ENCODE results near the gene ADAT1. TPM values are rescaled to one million over a fixed set of nuclear protein-coding genes. Genes with fewer than 3 reads are reported as not detected.

ADAT1 gene
- total and polyA plus RNA-seq, 2 of the 13 experiments (the other 11 are each of a cell fraction or from before 2014, with no cell fraction given), result 18.4 to 40.8 TPM

GRCh38 chr16:75647492-75648264, 24.6 kb upstream of the ADAT1 start, which contains the start of the genes KARS1 and TERF2IP (continued):
- TF ChIP-seq BORCS8-MEF2B (CRISPR knock-in tag; IDR thresholded peaks at IDR 0.05) (peak; percentile 50; the same call in 1 of the 2 replicates), RBM22 (optimal IDR thresholded peaks at IDR 0.05; ENCODE audit: low read length) (peak; percentile 78), ZKSCAN8 (CRISPR knock-in tag; IDR thresholded peaks at IDR 0.05; ENCODE audit: borderline replicate concordance) (no peak; the same call in 1 of the 2 replicates), ZNF674 (CRISPR knock-in tag; IDR thresholded peaks at IDR 0.05; ENCODE audit: low read depth) (no peak), SKI (IDR thresholded peaks at IDR 0.05; ENCODE audit: partially characterized antibody) (peak; percentile 39), NCOA2 (CRISPR knock-in tag; IDR thresholded peaks at IDR 0.05) (peak; percentile 50; the same call in 1 of the 2 replicates), SNRNP70 (IDR thresholded peaks at IDR 0.05; ENCODE audit: low read depth, low read length) (no peak), IKZF5 (CRISPR knock-in tag; IDR thresholded peaks at IDR 0.05) (peak; percentile 93), MLX (CRISPR knock-in tag; IDR thresholded peaks at IDR 0.05) (peak; percentile 35; the same call in 1 of the 2 replicates), CBX2 (IDR thresholded peaks at IDR 0.05; ENCODE audit: low read depth, low read length) (no peak), CBX2 (CRISPR knock-in tag; IDR thresholded peaks at IDR 0.05; ENCODE audit: low read depth) (no peak), GPBP1L1 (CRISPR knock-in tag; IDR thresholded peaks at IDR 0.05) (no peak), SNAPC5 (CRISPR knock-in tag; IDR thresholded peaks at IDR 0.05; ENCODE audit: borderline replicate concordance) (no peak), ZNF44 (CRISPR knock-in tag; IDR thresholded peaks at IDR 0.05) (peak; percentile 67; the same call in 1 of the 2 replicates), CENPT (CRISPR knock-in tag; IDR thresholded peaks at IDR 0.05; ENCODE audit: low read depth) (0 out of 2 replicates have a peak, but pooled peaks have one; percentile 45), BRCA1 (CRISPR knock-in tag; IDR thresholded peaks at IDR 0.05) (peak; percentile 22; the same call in 1 of the 2 replicates), POLR2AphosphoS5 (IDR thresholded peaks at IDR 0.05; ENCODE audit: low read depth, low read length) (peak; percentile 96), PLRG1 (conservative IDR thresholded peaks at IDR 0.05) (no peak), SPEN (CRISPR knock-in tag; IDR thresholded peaks at IDR 0.05; ENCODE audit: low read depth) (peak; percentile 69; the same call in 1 of the 2 replicates), TBX2 (CRISPR knock-in tag; IDR thresholded peaks at IDR 0.05; ENCODE audit: borderline replicate concordance) (peak; percentile 82; the same call in 1 of the 2 replicates), RXRA (CRISPR knock-in tag; IDR thresholded peaks at IDR 0.05) (peak; percentile 71)
- TF ChIP-seq, protein P1, sequence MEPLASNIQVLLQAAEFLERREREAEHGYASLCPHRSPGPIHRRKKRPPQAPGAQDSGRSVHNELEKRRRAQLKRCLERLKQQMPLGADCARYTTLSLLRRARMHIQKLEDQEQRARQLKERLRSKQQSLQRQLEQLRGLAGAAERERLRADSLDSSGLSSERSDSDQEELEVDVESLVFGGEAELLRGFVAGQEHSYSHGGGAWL (CRISPR knock-in tag; IDR thresholded peaks at IDR 0.05), result peak; percentile 91; the same call in 1 of the 2 replicates
- TF ChIP-seq, protein P2, sequence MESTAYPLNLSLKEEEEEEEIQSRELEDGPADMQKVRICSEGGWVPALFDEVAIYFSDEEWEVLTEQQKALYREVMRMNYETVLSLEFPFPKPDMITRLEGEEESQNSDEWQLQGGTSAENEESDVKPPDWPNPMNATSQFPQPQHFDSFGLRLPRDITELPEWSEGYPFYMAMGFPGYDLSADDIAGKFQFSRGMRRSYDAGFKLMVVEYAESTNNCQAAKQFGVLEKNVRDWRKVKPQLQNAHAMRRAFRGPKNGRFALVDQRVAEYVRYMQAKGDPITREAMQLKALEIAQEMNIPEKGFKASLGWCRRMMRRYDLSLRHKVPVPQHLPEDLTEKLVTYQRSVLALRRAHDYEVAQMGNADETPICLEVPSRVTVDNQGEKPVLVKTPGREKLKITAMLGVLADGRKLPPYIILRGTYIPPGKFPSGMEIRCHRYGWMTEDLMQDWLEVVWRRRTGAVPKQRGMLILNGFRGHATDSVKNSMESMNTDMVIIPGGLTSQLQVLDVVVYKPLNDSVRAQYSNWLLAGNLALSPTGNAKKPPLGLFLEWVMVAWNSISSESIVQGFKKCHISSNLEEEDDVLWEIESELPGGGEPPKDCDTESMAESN (CRISPR knock-in tag; conservative IDR thresholded peaks at IDR 0.05), result peak; percentile 16; the same call in 1 of the 2 replicates
- TF ChIP-seq, protein P3, sequence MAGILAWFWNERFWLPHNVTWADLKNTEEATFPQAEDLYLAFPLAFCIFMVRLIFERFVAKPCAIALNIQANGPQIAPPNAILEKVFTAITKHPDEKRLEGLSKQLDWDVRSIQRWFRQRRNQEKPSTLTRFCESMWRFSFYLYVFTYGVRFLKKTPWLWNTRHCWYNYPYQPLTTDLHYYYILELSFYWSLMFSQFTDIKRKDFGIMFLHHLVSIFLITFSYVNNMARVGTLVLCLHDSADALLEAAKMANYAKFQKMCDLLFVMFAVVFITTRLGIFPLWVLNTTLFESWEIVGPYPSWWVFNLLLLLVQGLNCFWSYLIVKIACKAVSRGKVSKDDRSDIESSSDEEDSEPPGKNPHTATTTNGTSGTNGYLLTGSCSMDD (CRISPR knock-in tag; IDR thresholded peaks at IDR 0.05), result no peak; the same call in 1 of the 2 replicates
